ENCODE data around the gene MXRA8.
"Not testable (repeated sequence)": the region's sequence is repeated elsewhere in the genome, so short reads cannot be mapped to it uniquely, and the experiment has no call there.

The MXRA8 gene

DNA sequence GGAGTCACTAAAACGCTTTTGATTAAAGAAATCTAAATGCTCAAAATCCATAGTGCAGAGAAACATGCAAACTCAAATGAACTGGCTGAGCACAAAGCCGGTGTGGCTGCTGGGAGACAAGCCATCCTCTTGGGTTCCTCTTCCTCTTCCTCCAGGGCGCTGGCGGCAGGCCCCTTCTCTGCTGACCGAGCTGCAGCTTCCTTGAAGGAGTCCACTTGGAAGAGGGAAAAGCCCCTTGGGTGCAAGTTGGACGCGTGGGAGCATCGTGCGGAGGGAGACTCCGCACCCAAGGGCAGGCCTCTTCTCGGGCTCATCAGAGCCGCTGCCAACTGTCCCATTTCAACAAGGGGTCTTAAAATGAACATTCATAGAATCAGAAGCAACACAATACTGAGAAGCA, 32.9 kb upstream of the MXRA8 start:
- no peak for DNase-seq (ENCODE audit: low read depth)
- in situ Hi-C loops (cut with HindIII; ENCODE audit: low sequenced_read_pairs) = no loop called here
- no peak overlapping the region for H3K4me3 ChIP-seq (ENCODE audit: low read depth, low read length)
- TF ChIP-seq, protein P1, sequence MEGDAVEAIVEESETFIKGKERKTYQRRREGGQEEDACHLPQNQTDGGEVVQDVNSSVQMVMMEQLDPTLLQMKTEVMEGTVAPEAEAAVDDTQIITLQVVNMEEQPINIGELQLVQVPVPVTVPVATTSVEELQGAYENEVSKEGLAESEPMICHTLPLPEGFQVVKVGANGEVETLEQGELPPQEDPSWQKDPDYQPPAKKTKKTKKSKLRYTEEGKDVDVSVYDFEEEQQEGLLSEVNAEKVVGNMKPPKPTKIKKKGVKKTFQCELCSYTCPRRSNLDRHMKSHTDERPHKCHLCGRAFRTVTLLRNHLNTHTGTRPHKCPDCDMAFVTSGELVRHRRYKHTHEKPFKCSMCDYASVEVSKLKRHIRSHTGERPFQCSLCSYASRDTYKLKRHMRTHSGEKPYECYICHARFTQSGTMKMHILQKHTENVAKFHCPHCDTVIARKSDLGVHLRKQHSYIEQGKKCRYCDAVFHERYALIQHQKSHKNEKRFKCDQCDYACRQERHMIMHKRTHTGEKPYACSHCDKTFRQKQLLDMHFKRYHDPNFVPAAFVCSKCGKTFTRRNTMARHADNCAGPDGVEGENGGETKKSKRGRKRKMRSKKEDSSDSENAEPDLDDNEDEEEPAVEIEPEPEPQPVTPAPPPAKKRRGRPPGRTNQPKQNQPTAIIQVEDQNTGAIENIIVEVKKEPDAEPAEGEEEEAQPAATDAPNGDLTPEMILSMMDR (IDR thresholded peaks at IDR 0.05; ENCODE audit: low read depth, low read length, missing control alignments) = no peak

DNA sequence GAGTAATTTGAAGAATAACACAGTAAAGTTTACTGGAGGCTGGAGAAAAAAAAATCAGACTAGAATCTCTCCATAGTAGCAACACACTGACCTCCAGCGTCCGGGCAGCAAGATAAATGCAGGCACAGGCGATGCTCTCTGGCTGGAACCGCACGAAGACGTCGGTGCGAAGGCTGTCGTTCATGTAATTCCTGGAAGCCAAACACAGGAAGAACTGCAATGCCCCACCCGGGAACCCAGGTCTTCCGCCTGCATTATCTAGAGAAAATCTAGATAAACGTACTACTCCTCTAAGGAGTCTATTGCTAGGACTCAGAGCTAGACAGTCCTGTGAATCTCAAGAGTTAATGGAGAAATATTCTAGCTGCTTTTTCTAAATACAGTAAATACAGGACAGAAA, 32.3 kb upstream of the MXRA8 start:
- H3K4me3 ChIP-seq (ENCODE audit: low read depth, low read length) = no peak overlapping the region
- in situ Hi-C loops (cut with HindIII; ENCODE audit: low sequenced_read_pairs) = no loop called here
- TF ChIP-seq, protein P1 (IDR thresholded peaks at IDR 0.05; ENCODE audit: low read depth, low read length, missing control alignments) = no peak
- no peak for DNase-seq (ENCODE audit: low read depth)

DNA sequence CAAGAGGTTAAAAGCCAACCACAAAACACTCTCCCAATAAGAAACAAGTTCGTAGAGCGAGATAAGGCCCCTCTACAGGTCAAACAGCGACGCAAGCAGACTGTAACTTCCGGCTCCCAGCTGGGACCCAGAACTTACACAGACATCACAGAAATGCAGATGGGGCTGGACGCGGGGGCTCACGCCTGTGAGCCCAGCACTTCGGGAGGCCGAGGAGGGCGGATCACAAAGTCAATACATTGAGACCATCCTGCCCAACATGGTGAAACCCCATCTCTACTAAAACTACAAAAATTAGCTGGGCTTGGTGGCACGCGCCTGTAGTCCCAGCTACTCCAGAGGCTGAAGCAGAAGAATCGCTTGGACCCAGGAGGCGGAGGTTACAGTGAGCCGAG, 29.7 kb upstream of the MXRA8 start:
- DNase-seq (ENCODE audit: low read depth) = no peak
- H3K4me3 ChIP-seq (ENCODE audit: low read depth, low read length) = no peak overlapping the region
- in situ Hi-C loops (cut with HindIII; ENCODE audit: low sequenced_read_pairs) = no loop called here
- TF ChIP-seq, protein P1 (IDR thresholded peaks at IDR 0.05; ENCODE audit: low read depth, low read length, missing control alignments) = no peak

DNA sequence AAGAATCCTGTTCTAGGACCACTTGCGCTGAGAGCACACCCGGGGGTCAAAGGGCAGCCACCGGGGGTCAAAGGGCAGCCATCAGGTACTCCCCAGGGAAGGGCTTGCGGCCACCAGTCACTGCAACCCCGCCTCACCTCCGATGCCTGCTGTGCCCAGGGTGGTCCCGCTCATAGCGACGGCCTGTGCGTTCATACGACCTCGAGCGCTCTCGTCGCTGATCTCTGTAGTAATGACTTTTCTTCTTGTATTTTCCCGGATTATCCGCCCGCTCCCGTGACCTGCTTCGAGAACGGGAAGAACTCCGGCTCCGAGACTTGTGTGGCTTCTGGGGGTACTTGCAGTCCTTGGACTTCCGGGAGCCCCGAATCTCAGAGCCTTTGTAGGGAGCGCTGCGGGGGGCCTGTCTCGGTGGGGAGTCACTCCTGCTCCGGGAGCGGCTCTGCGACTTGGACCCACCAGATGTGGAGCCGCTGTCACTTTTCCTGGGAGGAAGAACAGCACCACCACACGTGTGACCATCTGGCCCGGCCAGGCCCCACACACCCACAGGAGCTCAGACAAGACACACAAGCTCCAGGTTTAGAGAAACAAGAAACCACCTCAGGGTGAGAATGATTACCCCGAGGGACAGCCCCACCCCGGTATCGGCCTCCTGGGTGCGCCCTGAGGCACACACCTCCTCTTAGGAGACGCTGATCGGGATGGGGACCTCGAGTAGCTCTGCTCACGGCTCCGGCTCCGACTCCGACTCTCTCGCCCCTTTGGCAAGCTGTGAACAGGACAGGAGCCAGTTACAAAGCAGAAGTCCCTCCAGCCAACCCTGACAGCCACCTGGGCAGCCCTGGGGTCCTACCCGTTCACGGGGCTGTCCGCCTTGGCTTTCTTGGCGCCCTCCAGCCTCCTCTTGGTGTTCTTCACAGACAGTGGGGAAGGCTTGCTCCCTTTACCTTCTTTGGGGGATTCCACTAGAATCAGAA, 29.0 kb upstream of the MXRA8 start:
- in situ Hi-C loops (cut with HindIII; ENCODE audit: low sequenced_read_pairs) = no loop called here
- no peak for DNase-seq (ENCODE audit: low read depth)
- TF ChIP-seq, protein P1 (IDR thresholded peaks at IDR 0.05; ENCODE audit: low read depth, low read length, missing control alignments) = no peak
- H3K4me3 ChIP-seq (ENCODE audit: low read depth, low read length) = no peak overlapping the region

DNA sequence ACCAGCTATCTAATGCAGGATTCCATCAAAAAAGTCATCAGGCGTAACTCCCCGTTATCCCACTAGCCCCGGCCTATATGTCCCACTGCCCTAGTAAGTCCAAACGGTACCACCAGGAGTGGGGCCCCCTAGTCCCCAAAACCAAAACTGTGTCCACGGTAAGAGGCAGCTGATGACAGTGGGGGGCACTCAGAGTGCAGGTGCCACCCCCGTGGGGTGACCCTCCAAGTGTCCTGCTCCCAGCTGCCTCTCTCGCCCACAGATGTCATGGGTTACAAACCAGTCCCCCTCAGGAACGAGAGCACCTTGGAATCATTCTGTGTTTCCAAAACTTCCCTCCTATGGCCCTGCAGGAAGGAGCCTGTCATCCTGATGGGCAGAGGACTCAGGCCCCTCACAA, 27.6 kb upstream of the MXRA8 start:
- no peak overlapping the region for H3K4me3 ChIP-seq (ENCODE audit: low read depth, low read length)
- in situ Hi-C loops (cut with HindIII; ENCODE audit: low sequenced_read_pairs) = no loop called here

DNA sequence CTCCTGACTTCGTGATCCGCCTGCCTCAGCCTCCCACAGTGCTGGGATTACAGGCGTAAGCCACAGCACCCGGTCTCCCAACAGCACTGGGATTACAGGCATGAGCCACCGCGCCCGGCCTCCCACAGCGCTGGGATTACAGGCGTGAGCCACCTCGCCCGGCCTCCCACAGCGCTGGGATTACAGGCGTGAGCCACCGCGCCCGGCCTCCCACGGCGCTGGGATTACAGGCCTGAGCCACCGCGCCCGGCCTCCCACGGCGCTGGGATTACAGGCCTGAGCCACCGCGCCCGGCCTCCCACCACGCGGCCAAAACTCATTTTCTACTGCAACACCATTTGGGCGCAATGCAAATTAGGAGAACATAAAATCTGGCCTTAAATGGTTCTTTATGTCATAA, 27.0 kb upstream of the MXRA8 start:
- DNase-seq (ENCODE audit: low read depth); in situ Hi-C loops (cut with HindIII; ENCODE audit: low sequenced_read_pairs); H3K4me3 ChIP-seq (ENCODE audit: low read depth, low read length): not testable (repeated sequence)

More for the DNA sequence above, 27.6 kb upstream of the MXRA8 start:
- DNase-seq (ENCODE audit: low read depth) = no peak
- TF ChIP-seq, protein P1 (IDR thresholded peaks at IDR 0.05; ENCODE audit: low read depth, low read length, missing control alignments) = no peak

DNA sequence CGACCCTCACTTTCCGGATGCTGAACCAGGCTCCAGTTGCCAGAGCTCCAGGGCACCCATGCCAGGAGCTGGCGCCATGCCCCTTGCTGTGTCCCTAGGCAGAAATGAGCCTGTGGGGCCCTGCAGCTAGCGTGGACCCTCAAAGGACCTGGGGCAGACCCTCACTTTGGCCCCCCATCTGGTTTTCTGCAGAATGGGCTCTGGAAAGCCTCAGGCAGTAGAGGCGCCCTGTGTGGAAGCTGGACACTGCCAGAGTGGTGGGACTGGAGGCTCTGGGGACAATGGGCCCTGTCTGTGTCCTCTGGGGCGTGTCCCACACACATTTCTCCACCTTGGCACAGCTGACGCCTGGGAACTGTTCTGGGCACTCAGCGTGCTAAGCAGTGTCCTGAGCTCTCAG, 22.9 kb upstream of the MXRA8 start:
- no peak for DNase-seq (ENCODE audit: low read depth)
- H3K4me3 ChIP-seq (ENCODE audit: low read depth, low read length) = no peak overlapping the region
- in situ Hi-C loops (cut with HindIII; ENCODE audit: low sequenced_read_pairs) = no loop called here
- TF ChIP-seq, protein P1 (IDR thresholded peaks at IDR 0.05; ENCODE audit: low read depth, low read length, missing control alignments) = no peak
